Measurements from ENCODE around the gene ZSCAN20.
"Not testable (repeated sequence)": the region's sequence is repeated elsewhere in the genome, so short reads cannot be mapped to it uniquely, and the experiment has no call there.

ZSCAN20 gene

GRCh38 chr1:33508151-33508550 lies 35.7 kb downstream of the ZSCAN20 start:
- Histone ChIP-seq H3K9me2 (replicated peaks; ENCODE audit: low read depth, low read length) (no peaks in the 10 kb centered on the region), H3K9ac (ENCODE audit: low read depth, low read length, poor library complexity, severe bottlenecking) (no peak overlapping the region), H3K27me3 (ENCODE audit: insufficient read depth, low read length, poor library complexity, severe bottlenecking) (no peaks in the 10 kb centered on the region), H3K4me2 (ENCODE audit: low read depth, low read length, poor library complexity, severe bottlenecking) (no peak overlapping the region), H3K36me3 (ENCODE audit: insufficient read depth, low read length) (no peaks in the 10 kb centered on the region), H4K20me1 (ENCODE audit: insufficient read depth, low read length, poor library complexity, severe bottlenecking) (no peaks in the 10 kb centered on the region), H2AFZ (ENCODE audit: low read length) (no peak overlapping the region), H3K4me1 (ENCODE audit: insufficient read depth, low read length, poor library complexity, severe bottlenecking) (no peaks in the 10 kb centered on the region), H3K79me2 (ENCODE audit: insufficient read depth, low read length) (no peaks in the 10 kb centered on the region), H3K4me3 (ENCODE audit: low read length, poor library complexity, severe bottlenecking) (no peak overlapping the region), H3K9me3 (ENCODE audit: insufficient read depth, low read depth, low read length) (no peaks in the 10 kb centered on the region), H3F3A (ENCODE audit: low read depth) (no peaks in the 10 kb centered on the region)
- TF ChIP-seq EZH2phosphoT487 (IDR thresholded peaks at IDR 0.05; ENCODE audit: borderline replicate concordance) (no peak), CTCF (conservative IDR thresholded peaks at IDR 0.05; ENCODE audit: low read length) (no peak)

GRCh38 chr1:33509276-33509675 lies 36.8 kb downstream of the ZSCAN20 start:
- not testable (repeated sequence) for H3K9ac ChIP-seq (ENCODE audit: low read depth, low read length, poor library complexity, severe bottlenecking); H3K36me3 ChIP-seq (ENCODE audit: insufficient read depth, low read length); H3K4me2 ChIP-seq (ENCODE audit: low read depth, low read length, poor library complexity, severe bottlenecking); H3K79me2 ChIP-seq (ENCODE audit: insufficient read depth, low read length); H3K9me3 ChIP-seq (ENCODE audit: insufficient read depth, low read depth, low read length); H3K27me3 ChIP-seq (ENCODE audit: insufficient read depth, low read length, poor library complexity, severe bottlenecking); H3K4me3 ChIP-seq (ENCODE audit: low read length, poor library complexity, severe bottlenecking); H4K20me1 ChIP-seq (ENCODE audit: insufficient read depth, low read length, poor library complexity, severe bottlenecking); H3K4me1 ChIP-seq (ENCODE audit: insufficient read depth, low read length, poor library complexity, severe bottlenecking); H3K9me2 ChIP-seq (replicated peaks; ENCODE audit: low read depth, low read length); H3F3A ChIP-seq (ENCODE audit: low read depth); H2AFZ ChIP-seq (ENCODE audit: low read length)

- H3K9ac ChIP-seq (ENCODE audit: low read depth, low read length, poor library complexity, severe bottlenecking) = no peak overlapping the region
Observed at GRCh38 chr1:33512226-33513011, 40.0 kb downstream of the ZSCAN20 start.

More at GRCh38 chr1:33512226-33513011, 40.0 kb downstream of the ZSCAN20 start:
- Histone ChIP-seq H3K4me1 (ENCODE audit: insufficient read depth, low read length, poor library complexity, severe bottlenecking) (no peaks in the 10 kb centered on the region), H3F3A (ENCODE audit: low read depth) (no peaks in the 10 kb centered on the region), H3K27me3 (ENCODE audit: insufficient read depth, low read length, poor library complexity, severe bottlenecking) (no peaks in the 10 kb centered on the region), H4K20me1 (ENCODE audit: insufficient read depth, low read length, poor library complexity, severe bottlenecking) (no peaks in the 10 kb centered on the region), H3K4me3 (ENCODE audit: low read length, poor library complexity, severe bottlenecking) (no peak overlapping the region), H3K79me2 (ENCODE audit: insufficient read depth, low read length) (no peaks in the 10 kb centered on the region), H3K9me3 (ENCODE audit: insufficient read depth, low read depth, low read length) (no peaks in the 10 kb centered on the region), H2AFZ (ENCODE audit: low read length) (no peak overlapping the region), H3K36me3 (ENCODE audit: insufficient read depth, low read length) (no peaks in the 10 kb centered on the region), H3K4me2 (ENCODE audit: low read depth, low read length, poor library complexity, severe bottlenecking) (no peak overlapping the region), H3K9me2 (replicated peaks; ENCODE audit: low read depth, low read length) (no peaks in the 10 kb centered on the region)
- TF ChIP-seq EZH2phosphoT487 (IDR thresholded peaks at IDR 0.05; ENCODE audit: borderline replicate concordance) (no peak), CTCF (conservative IDR thresholded peaks at IDR 0.05; ENCODE audit: low read length) (no peak)

Data from Loucy (cell line).